Left forelimb (tissue), 1 donor: ENCODE measurements around the gene KRTAP10-9.
"Not testable (repeated sequence)": the region's sequence is repeated elsewhere in the genome, so short reads cannot be mapped to it uniquely, and the experiment has no call there.

ENCODE experiments used
- DNase-seq: peaks from one replicate; pipeline ENCODE4 v3.0.0-alpha.2; 2018; ENCODE audit warnings: low spot score

KRTAP10-9 gene

DNA sequence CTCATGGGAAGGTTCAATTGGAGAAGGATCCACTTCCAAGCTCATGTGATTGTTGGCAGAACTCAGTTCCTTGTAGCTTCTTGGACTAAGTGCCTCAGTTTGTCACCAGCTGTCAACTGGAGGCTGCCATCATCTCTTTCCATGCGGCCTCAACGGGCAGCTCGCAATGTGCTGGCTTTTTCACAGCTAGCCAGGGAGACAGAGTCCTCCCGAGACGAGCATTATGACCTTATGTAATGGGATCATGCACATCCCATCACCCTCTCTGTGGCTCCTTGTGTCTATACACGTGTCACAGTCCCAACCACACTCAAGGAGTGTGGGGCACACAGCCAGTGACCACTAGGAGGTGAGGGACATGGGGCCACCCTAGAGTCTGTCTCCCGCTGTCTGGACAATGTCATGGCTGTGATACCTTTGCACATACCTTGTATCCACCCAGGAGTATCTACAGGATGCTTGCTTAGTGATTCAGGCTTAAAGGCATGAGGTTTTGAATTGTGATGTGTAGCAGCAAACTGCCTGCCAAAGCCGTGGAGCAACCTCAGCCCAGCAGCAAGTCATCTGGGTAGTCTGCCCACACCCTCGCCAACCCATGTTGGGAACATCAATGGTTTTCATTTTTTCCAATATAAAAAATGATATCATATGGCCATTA lies 30.7 kb upstream of the KRTAP10-9 start:
- no peak for DNase-seq

DNA sequence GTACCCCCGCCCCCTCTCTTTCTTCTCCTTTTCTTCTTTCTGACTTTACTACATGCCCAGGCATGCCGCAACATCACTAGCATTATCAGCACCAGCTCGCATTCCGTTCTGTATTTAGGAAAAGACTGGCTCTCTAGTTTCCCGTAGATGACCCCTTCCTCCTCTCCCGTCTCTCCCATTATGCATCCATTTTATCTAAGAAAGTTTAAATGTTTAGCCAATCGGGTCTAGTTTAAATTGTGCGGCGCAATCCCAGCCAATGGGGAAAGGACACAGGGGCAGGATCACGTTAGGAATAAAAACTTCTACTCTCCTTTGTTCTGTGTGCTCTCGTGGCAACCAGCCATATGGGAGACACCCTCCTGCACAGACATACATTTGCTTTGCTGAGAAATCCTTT lies 28.8 kb upstream of the KRTAP10-9 start:
- DNase-seq, result no peak

DNA sequence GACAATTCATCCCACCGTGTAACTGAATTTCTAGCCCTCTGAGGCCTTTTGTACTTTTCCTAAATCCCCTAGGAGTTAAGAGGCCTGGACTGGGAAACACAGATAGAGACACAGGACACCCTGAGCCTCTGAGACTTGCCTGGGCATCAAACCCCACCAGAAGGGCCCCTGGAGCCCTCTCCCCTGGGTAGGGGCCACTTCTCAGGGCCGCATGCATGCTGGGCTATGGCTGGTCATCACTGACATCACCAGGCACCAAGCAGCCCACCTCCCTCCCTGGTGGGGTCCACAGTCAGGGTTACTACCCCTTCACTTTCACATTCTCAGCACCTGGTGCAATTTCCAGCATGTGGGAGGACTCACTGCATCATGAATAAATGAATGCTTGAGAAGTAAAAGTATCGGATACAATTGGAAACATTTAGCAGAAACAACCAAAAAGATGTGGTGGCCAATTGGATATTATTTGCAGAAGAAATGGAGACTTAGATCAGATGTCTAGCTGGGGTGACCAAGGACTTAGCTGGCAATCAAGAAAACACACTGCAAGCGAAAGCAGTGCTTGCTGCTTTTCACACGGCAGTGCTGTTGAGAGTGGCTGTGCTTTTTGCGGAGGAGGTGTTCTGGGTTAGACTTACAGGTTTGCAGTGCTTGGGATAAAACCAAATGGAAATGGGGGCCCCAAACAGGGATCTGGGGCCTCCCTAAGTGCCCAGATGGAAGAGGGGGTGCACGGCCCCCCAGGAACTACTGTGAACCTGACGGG lies 27.4 kb upstream of the KRTAP10-9 start:
- DNase-seq, result no peak

DNA sequence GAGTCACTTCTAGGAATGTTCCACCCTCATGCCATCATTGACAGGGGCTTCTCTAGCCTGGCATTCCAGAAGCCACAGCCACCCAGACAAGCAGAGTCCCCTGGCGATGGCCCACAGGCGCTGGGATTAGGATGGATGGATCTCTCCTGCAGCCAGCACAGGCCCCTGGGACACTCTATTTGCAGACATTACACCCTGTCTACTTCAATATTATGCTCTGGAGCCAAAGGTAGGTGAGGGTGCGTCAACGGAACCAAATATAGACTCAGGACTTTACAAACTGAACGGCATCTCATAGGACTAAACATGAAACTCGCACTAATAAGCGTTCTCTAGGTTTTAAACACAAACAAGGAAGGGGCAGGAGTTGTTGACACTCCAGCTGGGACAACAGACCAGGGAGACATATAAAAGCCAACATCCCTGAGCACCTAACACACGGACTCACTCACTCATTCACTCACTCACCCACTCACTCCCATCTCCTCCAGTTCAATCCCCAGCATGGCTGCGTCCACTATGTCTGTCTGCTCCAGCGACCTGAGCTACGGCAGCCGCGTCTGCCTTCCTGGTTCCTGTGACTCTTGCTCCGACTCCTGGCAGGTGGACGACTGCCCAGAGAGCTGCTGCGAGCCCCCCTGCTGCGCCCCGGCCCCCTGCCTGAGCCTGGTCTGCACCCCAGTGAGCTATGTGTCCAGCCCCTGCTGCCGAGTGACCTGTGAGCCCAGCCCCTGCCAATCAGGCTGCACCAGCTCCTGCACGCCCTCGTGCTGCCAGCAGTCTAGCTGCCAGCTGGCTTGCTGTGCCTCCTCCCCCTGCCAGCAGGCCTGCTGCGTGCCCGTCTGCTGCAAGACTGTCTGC lies 26.5 kb upstream of the KRTAP10-9 start, which contains the start of gene KRTAP10-7:
Gene KRTAP10-7, plus strand, starts transcription at position 480 of the 861 bp plus-strand sequence. Its CDS starts 25 bp downstream, at position 505.
- not testable (repeated sequence) for DNase-seq

DNA sequence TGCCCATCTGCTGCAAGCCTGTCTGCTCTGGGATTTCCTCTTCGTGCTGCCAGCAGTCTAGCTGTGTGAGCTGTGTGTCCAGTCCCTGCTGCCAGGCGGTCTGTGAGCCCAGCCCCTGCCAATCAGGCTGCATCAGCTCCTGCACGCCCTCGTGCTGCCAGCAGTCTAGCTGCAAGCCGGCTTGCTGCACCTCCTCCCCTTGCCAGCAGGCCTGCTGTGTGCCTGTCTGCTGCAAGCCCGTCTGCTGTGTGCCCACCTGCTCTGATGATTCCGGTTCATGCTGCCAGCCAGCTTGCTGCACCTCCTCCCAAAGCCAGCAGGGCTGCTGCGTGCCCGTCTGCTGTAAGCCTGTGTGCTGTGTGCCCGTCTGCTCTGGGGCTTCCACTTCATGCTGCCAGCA lies 25.8 kb upstream of the KRTAP10-9 start:
- DNase-seq, result not testable (repeated sequence)

DNA sequence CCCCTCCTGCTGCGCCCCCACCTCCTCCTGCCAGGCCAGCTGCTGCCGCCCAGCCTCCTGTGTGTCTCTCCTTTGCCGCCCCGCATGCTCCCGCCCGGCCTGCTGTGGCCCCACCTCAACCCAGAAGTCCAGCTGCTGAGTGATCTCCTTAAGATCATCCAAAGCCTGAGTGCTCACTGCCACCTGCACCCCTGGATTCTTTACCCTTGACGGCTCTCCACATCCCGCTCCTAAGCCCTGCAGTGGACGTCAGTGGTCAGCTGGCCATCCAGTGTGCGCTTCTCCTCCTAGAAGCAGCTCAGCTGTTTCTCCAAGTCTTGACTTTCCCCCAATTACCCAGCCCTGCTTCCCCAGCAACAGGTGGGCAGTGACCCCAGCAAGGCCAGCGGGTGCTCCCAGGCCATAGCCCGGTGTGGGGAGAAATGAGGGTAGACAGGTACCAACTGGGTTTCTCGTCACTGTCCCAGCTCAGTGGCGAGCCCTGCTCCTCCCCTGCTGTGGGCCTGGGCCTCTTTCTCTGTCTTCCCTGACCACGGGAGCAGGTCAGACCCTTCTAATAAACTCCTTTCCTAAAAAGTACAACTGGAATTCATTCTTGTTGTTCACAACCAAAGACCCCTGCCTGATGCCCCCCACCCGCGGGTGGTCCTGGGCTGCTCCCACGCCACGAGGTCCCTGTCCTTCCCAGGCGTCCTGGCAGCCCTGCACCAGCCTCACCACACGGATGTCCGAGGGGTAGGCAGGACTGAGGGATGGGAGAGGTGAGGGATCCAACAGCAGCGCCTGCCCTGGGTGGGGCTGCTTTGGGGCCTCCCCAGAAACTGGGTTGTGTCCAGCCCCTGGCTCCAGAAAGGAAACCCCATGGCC lies 25.1 kb upstream of the KRTAP10-9 start:
- DNase-seq, result no peak

DNA sequence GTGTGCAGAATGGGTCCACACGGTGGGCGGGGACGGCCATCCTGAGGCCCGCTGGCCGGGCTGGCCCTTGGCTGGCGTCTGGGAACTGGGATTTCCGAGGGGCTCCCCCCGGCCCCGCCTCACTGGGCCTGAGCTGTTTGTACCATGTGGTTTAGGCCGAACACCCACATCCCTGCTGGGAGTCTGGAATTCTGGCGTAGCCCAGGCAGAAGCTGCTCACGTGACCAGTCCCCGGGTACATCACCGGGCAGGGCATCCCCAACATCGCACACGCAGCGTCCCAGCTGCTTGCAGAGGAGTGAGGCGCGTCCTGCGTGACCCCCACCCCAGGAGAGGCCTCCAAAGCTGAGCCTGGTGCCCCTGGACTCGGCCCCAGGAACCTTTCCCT lies 24.4 kb upstream of the KRTAP10-9 start:
- no peak for DNase-seq

DNA sequence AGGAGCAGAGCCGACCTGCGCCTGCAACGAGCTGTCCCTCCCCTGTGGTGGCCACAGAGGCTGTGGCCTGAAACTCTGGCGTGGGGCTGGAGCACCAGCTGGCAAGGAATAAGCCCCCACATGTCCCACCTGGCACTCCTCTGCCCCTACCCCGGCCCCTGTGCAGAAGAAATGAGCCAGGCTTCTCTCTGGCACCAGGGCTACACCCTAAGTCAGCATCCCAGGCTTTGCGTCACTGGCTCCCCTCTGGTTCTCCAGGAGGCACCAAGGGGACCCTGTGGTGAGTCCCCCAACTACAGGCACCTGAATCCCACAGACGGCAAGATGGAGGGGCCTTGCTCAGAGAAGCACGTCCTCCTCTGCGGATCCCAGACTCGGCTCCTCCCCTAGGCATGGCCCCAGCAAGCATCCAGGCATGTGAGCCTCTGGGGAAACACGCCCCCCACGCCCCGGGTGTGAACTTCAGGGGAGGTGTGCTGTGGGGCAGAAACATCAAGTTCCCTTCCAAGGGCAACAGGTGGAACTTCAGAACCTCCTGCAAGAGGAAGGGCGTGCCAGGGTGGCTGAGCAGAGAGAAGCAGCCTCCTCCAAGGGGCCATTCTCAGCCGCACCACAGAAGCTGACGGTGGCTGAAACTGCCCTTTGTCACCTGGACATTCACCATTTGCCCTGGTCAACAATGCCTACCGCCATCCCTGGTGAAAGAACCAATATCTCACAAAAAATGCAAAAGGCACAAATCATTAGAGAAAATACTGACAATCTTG lies 23.6 kb upstream of the KRTAP10-9 start:
- no peak for DNase-seq

DNA sequence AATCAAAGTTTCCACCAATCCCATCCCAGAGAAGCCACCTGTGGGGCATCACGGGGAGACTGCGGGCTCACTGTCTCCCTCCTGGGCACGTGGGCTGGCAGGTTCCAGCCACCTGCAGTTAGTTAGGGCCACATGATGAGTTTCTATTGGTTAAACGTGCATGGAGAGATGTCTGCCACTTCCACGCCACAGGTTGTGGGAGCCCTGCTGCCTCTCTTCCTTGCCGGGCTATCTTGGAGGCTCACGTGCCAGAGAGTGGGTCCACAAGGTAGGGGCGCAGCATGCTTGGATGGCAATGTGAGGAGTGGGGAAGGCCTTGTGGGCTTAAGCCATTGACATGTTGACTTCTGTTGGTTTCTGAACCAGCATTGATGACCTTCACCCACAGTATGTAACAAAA lies 23.0 kb upstream of the KRTAP10-9 start:
- no peak for DNase-seq

DNA sequence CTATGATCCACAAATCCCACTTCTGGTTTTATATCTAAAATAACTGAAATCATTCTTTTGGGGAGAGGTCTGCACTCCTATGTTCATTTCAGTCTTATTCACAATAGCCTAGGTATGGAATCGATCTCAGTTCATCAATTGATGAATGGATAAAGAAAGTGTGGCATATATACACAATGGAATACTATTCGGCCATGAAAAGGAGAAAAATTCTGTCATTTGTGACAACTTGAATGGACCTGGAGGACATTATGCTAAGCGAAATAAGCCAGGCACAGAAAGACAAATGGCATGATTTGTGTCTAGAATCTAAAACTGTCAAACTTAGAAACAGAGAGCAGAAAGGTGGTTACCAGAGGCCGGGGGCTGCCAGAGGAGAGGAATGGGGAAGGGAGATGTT lies 20.4 kb upstream of the KRTAP10-9 start:
- no peak for DNase-seq

DNA sequence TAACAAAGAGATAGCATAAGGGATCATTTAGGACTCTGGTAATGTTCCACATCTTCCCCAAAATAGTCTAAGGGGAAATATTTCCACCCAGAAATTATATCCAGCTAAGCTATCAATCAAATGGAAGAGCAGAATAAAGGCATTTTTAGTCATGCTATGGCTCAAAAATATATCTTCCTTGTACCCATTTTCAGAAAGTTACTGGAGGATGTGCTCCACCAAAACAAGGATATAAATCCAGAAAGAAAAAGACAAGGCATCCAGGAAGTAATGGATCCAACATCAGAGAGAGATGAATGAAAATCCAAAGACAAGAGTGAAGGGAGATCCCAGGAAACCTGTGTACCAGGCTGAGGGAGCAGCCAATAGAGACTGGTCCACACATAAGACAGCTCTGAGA lies 17.7 kb upstream of the KRTAP10-9 start:
- DNase-seq, result no peak

DNA sequence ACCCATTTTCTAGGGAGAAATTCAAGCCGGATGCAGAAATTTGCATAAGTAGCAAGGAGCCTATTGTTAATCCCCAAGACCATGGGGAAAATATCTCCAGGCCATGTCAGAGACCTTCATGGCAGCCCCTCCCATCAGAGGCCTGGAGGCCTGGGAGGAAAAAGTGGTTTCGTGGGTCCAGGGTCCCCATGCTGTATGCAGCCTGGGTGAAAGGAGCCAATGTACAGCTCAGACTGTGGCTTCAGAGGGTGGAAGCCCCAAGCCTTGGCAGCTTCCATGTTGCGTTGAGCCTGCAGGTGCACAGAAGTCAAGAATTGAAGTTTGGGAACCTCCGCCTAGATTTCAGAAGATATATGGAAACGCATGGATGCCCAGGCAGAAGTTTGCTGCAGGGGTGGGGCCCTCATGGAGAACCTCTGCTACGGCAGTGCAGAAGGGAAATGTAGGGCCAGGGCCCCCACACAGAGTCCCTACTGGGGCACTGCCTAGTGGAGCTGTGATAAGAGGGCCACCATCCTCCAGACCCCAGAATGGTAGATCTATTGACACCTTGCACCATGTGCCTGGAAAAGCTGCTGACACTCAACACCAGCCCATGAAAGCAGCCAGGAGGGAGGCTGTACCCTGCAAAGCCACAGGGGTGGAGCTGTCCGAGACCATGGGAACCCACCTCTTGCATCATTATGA lies 16.6 kb upstream of the KRTAP10-9 start:
- DNase-seq, result not testable (repeated sequence)

DNA sequence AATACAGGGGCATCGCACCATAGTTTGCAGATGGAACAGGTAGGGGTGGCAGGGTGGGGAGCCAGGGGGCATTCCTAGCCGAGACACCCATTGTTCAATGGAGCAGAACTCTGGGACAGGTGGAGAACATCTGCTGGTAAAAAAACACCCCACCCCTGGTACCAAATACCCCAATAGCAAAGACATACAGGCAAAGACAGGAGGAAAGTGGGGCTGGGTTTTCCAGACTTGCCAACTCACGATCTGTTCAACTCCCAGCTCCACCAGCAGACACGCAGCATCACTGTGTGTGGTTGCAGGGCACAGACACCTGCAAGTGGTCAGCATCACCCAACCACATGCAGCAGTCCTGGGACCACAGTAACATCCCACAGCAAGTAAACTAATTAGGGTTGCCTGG lies 15.3 kb upstream of the KRTAP10-9 start:
- no peak for DNase-seq

DNA sequence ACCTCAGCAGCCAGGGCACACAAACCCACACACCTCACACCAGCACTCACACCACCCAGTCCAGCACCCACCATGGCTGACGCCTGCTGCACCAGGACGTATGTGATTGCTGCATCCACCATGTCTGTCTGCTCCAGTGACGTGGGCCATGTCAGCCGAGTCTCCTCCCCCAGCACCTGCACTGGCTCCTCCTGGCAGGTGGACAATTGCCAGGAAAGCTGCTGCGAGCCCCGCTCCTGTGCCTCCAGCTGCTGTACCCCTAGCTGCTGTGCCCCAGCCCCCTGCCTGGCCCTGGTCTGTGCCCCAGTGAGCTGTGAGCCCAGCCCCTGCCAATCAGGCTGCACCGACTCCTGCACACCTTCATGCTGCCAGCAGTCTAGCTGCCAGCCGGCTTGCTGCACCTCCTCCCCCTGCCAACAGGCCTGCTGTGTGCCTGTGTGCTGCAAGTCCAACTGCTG lies 14.8 kb upstream of the KRTAP10-9 start, which contains the start of gene KRTAP10-8:
Gene KRTAP10-8, plus strand, starts transcription at position 51 of the 458 bp plus-strand sequence. Its CDS starts 22 bp downstream, at position 73.
- DNase-seq, result no peak

DNA sequence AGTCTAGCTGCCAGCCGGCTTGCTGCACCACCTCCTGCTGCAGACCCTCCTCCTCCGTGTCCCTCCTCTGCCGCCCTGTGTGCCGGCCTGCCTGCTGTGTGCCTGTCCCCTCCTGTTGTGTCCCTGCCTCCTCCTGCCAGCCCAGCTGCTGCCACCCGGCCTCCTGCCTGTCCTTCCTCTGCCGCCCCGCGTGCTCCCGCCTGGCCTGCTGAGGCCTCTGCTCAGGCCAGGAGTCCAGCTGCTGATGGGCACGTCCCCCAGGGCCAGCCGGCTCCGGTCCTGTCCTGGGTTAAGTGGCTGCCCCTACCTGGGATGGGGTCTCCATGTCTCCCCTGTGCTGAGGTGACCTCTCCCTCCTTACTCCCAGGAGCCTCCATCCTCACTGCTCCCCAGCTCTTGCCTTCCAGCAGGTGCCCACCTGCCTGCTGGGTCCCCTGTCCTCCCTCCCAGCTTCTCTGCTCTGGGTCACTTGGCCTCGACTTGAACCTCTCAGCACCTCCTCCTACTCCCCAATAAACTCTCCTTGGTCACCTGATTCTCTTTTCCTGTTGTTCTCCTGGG lies 14.1 kb upstream of the KRTAP10-9 start:
- DNase-seq, result no peak

DNA sequence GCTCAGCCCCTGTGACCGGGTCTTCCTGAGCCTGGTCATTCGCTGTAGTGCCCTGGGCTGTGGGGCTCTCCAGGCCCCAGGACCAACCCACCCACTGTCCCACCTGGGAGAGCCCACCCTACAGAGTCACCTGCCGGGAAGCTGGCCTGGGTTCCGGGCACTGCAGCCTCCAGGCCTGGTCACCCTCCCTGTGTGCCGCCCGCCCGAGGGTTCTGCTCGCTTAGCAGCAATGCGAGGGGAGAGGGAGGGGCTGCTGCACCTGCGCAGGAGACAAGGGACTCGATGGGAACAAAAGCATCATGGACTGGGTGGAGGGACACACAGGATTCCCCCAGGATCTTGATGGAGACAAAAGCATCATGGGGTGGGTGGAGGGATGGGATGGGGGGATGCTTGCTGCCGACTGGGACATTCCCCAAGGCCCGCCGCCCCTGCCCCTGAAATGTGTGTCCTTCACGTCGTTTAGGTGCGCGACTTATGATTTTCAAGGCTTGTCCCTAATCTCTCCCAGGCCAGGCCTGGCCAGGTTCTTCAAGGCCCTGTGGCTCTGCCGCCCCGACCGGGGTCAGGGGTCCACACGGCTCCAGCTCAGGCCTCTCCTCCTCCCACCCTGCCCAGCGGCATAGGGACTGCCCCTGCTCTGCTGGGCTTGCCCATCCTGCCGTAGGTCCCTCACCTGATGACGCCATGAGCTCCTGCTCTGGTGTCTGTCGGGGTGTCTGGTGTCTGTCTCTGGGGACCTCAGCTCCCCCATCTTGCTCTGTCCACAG lies 13.3 kb upstream of the KRTAP10-9 start:
- no peak for DNase-seq

DNA sequence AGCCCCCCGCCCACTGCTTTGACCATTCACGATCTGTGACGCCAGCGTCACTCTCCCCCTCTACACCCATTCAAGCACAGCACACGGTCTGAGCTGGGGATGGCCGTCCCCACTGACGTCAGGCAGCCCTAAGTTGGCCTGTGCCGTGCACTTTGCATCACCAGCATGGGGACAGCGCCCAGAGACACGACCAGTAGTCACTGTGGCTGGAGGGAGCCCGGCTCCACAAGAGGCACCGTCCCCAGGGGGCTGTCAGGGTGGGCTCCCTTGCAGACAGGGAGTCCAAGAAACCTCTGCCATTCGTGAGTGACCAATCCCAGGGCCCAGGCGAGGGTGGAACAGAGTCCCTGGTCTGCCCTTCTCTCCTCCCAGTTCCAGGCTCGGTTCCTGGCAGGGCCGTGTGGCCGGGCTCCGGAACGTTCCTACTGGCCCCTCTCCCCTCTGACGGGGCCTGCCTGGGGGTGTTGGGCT lies 12.7 kb upstream of the KRTAP10-9 start:
- DNase-seq, result no peak

DNA sequence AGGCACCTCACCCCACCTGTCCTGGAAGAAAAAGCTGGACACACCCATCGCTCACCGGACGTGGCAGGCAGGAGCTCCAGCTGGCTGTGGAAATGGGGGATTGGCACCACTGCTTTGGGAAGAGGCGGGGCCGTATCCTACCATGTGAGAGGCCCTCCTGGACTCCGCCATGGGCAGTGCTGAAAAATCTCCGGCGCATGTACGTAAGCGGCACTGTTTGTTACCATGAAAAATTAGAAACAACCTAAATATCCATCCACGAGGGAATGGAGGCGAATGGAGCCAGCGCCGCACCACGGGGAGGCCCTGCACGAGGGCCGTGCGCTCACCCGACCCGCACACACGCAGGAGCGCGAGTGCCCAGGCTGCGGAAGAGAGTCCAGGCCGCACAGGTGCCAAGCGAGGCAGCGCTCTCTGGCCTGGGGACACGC lies 11.9 kb upstream of the KRTAP10-9 start:
- no peak for DNase-seq

DNA sequence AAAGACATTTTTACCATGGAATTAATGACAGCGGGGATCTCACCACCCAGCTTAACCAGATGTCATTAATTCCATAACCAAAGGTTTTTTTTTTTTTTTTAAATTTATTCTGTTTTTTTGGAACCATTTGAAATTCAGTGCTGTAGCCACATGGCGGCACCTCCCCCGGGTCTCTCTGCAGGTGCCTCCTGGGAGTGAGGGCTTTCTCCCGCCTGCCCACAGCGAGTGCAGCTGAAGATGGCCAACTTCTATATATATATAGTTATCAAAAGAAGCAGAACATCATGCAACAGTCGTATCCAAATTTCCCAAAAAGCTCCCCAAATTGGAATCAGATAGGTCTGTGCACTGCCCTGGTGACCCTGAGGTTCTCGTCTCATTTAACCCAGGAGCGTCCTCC lies 11.4 kb upstream of the KRTAP10-9 start:
- no peak for DNase-seq
